Activated CD8-positive, alpha-beta memory T cell treated with anti-CD3 and anti-CD28 coated beads, Interleukin-2, amount 50 U/mL, for 1 hour (primary cell): ENCODE measurements around the gene IRX5.

Experiments
- DNase-seq: peaks from one replicate; pipeline ENCODE4 v3.0.0-alpha.2; 2020; ENCODE audit errors: extremely low read depth

The IRX5 gene

DNA sequence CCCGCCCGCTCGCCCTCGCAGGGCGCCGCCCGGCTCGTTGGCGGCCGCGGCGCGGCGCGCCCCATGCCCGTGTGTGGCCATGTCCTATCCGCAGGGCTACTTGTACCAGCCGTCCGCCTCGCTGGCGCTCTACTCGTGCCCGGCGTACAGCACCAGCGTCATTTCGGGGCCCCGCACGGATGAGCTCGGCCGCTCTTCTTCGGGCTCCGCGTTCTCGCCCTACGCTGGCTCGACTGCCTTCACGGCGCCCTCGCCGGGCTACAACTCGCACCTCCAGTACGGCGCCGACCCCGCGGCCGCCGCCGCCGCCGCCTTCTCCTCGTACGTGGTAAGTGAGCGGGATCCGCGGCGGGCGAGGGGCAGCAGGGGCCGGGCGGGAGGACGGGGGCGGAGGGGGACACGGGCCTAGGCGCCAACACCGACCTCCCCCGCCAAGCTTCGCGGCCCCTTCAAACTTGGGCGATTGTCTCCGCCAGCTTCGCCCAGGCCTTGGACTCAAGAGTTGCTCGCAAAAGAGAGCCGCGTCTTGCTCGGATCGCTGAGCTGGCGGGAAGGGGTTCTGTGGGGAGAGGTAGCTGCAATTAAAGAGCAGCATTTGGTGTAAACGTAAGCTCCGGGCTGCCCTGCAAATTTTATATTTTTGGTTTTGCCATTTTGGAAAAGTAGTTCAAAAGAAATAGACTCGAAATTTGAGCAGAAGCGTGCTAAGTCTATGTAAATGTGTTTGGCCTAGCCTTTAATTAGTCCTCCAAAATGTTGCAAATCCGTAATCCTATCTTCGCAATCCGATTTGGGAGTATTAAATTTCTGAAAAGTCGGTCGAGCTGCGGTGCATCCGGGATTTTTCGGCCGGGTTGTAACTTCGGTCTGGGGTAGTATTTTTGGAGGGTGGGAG lies 702 bp downstream of the IRX5 start:
- no peak for DNase-seq

DNA sequence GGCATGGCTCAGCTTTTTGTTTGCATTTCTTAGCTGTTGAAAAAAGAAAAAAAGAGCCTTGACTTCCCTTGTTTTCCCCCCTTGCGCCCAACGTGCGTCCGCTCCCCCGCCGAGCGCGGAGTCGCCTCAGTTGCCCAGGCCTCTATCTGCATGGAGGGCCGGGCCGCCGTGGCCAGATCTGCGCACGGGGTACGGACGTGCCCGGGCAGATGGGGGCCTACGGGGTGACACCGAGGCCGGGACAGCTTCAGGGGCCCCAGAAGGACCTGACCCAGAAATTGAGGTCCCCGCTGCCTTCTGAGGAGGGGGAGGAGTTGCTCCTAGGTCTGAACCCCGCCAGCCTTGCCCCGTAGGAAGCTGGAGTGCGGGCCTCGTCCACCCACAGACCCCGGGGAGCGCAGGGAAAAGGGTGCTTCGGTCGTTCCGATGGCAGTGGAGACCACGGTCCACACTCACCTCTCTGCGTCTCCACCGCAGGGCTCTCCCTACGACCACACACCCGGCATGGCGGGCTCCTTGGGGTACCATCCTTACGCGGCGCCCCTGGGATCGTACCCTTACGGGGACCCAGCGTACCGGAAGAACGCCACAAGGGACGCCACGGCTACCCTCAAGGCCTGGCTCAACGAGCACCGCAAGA lies 1.5 kb downstream of the IRX5 start:
- DNase-seq = no peak

DNA sequence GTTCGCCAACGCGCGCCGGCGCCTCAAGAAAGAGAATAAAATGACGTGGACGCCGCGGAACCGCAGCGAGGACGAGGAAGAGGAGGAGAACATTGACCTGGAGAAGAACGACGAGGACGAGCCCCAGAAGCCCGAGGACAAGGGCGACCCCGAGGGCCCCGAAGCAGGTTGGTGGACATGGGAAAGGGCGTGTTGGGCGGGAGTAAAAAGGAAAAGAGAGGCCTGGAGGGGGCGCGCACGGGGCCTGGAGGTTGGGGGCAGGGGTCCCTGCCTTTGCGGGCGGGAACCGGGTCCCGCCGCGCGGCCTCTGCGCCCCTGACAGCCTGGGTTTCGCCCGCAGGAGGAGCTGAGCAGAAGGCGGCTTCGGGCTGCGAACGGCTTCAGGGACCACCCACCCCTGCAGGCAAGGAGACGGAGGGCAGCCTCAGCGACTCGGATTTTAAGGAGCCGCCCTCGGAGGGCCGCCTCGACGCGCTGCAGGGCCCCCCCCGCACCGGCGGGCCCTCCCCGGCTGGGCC lies 2.1 kb downstream of the IRX5 start:
- no peak for DNase-seq

DNA sequence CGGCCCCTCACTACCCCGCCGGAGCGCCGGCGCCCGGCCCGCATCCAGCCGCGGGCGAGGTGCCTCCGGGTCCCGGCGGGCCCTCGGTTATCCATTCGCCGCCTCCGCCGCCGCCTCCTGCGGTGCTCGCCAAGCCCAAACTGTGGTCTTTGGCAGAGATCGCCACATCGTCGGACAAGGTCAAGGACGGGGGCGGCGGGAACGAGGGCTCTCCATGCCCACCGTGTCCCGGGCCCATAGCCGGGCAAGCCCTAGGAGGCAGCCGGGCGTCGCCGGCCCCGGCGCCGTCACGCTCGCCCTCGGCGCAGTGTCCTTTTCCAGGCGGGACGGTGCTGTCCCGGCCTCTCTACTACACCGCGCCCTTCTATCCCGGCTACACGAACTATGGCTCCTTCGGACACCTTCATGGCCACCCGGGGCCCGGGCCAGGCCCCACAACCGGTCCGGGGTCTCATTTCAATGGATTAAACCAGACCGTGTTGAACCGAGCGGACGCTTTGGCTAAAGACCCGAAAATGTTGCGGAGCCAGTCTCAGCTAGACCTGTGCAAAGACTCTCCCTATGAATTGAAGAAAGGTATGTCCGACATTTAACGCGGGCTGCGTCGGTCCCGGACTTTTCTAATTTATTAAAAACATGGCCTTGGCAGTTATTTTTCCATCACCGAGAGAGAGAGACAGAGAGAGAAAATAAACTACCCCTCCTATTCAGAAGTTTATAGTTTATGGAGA lies 2.8 kb downstream of the IRX5 start:
- no peak for DNase-seq

DNA sequence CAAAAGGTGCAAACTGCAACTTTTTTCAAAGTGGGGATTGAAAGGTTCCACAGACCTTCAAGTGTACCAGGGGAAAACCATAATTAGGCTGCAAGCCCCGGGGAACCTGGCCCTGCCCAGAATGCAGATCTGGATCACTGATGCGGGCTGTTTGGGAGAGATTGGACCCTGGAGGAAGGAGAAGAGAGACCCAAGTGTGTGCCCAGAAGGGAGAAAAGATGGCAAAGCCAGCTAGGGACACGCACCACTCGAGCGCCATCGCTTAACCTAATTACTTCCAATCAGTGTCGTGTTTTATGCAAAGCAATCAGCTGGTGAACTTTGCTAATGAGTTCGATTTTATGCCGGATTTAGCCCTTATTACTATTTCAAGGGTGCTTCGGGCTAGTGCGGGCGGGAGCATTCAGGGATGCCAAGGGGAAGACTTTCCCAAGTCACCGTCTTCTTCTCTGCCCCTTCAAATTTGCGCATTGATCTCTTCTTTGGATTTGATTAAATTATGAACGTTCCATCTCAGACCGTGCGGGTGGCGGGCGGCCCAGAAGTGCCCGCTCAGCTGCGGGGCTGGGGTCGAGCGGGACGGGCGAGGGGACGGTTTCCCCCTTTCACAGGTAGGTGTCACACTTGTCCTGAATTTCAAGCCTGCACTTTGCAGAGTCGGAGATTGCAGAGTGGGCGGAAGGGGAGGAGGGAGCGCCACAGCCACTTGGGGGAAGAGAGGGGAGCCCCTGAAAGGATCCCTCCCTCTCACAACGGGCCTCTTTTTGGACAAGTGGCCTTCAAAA lies 4.0 kb downstream of the IRX5 start:
- no peak for DNase-seq

DNA sequence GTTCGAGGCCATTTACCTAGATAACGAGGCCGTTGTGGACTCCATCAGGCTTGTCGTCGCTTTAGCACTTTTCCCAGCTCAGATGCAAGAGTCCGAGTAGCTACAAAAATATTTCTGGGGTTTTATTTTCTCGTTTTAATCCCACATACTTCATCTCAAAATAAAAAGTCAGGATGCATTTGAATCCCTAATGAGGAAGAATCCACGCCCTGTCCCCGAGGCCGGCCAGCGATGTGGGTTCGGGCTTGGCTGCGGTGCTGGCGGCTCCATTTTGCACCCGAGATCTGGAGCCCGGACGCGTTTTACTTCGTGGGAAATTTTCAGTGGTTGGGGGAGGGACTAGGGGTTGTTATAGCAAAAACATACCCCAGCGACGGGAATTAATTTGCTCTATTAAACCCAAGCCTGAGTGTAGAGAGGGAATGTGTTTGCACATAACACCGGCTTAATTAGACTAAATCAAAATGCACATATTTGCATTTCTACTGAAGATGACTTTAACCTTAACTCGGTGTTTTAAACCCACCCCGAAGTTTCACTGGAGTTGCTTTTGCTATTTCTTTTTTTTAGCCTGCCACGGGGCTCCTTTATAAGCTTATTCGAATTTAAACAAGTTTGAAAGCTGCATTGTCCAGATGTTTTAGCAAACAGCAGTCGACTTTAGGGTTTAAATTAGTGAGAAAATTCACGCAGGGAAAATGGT lies 4.8 kb downstream of the IRX5 start:
- DNase-seq = no peak

DNA sequence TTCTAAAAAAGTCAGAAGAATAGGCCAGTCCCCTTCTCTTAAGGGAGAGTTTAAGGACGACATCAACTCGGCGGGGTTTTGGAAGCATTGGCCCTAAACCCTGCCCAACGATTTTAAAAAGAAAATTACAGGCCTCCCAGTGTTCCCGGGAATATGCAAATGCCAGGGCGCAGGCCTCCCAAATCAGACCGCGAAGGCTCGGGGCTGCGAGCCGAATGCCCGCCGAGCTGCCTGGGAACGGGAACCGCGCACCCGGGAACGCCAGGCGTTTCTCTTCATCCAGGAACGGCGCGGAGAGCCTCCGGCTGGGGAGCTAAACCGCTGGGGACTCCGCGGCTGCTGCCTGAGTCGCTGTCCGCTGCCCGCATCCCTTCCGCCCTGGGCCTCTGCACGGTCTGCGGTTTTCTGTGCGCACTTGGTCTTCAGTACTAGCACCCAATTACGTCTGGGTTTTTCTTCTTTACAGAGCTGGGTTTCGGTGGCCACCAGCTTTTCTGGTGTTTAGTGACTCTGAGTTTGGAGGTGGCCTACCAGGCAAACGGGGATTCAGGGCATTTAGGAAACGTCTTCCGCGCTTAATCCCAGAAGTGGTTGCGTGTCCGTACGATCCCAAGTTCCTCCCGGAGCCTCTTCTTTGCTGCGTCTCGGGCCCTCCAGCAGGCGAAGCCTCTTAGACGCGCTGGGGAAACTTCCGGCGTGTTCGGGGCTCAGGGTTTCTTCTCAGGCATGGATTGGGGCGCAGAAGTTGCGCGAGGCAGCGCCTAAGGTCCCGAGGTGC lies 5.7 kb downstream of the IRX5 start:
- no peak for DNase-seq

DNA sequence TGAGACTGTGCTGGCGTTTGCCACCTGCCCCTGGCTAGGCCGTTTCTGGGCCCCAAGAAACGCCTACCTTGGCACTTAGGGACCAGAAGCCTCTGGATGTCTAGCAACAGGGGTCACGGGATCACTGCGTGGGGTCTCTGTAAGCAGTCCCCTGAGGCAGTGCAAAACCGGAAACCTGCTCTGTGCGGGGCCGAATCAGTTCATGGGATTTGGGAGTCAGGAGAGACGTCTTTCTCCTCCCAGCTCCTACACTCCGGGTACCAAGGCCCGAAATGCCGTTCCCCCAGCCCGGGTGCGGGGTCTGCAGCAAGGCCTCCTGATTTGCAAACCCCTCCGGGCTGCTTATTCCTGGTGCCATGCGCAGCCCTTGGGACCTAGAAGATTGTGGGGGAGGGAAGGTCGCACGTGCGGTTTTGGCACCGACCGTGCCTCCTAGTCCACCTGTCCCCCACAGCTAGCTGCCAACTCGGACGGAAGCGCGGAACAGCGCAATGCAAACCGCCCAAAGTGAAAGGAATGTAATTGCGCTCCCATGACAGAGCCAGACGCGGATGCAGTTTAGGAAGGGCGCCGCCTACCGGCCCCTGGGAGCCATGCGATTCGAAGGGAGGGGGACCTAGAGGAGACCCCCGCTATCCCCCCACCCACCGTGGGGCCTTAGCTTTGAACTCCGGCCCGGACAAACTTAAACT lies 6.5 kb downstream of the IRX5 start:
- no peak for DNase-seq

DNA sequence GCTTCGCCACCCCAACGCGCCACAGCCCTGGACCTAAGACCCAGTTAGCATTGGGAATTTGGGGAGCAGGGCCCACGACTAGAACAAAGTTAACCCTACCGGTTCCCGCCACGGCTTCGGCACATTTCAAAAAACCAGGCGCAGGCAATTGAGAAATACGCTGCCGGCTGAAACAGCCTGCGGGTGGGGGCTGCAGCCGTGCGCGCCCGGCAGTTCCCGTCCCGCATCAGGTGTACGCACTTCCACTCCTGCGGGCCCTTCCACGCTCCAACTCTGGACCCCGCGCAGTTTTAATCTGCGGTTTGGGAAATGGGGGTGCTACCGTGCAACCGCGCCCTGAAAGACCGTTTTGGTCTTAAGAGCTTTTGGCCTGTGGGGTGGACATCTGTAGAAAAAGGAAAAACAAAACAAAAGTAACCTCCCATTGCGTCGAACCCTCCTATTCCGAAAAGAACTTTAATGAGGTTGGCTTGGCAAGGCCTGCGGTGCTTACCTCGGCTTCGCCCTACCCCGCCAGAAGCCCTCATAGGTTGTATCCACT lies 7.1 kb downstream of the IRX5 start:
- no peak for DNase-seq

DNA sequence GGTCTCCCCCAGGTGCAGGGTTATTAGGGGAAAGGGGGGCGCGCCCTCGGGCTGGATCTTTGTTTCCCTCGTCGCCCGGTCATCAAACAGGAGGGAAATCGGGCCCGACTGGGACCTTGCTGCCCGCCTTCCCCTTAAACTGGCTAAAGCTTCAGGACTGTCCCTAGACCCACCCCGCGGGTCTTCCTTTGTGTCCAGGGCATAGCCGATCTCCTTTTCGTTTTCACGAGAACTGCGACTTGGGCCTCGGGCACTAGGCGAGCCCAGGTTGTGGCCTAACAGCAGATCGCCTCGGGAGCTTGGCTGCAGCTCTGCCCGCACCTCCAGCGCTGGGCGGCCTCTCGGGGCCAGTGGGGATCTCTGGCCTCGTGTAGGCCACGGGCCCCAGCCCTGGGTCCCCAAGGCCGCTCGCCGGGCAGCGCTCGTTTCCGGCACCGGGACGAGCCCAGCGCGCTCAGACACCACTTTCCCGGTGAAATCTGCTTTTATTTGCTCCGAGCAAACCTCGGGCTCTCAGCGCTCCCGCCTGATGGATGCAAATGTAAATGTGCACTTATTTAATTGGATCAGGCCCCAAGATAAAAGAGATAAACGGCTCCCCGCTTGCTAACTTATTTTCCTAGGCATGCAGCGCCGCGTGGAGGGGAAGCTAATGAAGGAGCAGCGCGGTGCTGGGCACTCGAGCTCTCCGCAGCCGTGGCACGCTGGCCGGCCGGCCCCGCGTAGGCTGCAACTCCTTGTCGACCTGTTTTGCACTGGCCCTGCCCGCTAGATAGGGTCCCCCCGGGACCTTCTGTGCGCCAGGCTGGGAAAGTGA lies 7.8 kb downstream of the IRX5 start:
- no peak for DNase-seq

DNA sequence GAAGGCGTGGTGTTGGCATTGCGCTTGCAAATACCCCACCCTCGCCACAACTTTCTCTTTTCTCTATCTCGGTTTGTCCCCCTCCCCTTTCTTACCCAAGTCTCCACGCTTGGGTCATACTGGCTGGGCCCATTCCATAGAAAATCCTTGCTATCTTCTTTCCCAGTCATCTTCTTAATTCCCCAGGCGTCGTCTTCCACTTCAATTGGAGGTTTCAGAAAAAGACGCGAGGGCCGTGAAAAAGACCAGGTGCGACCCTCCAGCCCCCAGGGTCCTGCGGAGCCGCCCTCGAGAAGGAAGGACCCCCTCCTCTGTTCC lies 8.3 kb downstream of the IRX5 start:
- DNase-seq = no peak

DNA sequence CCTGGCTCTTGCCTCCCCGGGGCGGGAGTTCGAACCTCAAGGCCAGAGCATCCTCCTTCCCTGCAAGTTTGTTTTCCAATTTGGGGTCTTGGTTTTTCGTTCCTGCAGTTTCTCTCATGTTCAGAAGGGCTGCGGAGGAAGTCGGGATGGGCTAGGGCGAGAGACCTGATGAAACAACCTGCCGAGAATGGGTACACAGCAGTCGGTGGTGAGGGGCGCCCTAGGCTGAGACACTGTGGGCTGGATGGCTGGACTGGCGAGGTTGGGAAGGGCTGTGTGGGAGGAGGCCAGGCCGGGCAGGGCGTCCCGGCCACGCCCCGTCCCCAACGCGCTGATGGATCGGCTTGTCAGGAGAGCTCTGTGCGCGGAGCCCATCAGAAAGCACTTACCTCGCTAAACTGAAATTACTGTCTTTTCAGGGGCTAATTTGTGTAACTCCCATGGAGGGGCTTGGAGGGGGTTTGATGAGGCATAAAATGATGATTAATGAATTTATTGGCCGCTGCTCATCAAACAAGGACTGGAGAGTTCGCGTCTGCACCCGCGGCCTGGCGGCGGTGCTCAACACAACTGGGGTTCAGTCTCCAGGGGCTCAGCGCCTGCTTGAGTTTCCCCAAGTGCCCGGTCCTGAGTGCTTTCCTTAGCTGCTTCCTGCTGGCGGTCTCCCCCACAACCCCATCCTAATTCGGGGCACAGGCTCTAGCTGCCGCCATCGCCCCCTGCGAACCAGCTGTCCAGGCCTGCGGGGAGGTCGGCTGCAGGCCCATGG lies 9.0 kb downstream of the IRX5 start:
- no peak for DNase-seq

DNA sequence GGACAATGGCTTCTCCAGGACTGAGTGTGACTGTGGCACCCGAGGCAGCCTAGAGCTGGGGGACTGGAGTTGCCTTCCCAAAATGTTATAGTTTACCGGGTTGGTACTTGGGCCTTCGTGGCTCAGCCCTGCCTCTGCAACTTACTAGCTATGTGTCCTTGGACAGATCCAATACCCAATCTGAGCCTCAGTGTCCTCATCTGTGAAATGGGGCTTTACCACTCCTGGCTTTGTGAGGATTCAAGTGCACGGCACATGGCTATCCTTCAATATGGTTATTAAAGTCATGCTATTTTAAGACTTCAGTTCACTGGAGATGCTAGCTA lies 9.6 kb downstream of the IRX5 start:
- DNase-seq = no peak

DNA sequence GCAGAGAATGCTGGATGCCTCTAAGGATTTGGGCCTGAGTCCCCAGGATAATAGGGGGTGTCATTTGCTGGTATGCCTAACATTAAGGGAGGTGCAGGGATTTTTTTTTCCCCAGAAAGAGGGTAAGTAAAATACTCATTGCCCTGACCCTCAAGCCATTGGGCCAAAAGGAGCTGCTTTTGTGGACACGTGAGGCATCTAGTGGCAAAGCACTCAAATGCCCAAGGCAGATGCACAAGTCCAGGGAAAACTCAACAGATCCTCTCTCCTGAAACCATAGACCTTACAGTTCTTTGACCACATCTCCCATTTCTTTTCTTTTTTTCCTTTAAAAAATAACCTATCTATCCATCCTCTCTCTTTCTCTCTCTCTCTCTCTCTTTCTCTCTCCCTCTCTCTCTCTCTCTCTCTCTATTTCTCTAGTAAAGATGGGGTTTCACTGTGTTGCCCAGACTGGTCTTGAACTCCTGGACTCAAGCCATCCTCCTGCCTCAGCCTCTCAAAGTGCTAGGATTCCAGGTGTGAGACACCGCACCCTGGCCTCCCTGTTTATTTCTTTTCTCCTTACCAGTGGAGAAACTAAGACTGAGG lies 11.8 kb downstream of the IRX5 start:
- DNase-seq = no peak

DNA sequence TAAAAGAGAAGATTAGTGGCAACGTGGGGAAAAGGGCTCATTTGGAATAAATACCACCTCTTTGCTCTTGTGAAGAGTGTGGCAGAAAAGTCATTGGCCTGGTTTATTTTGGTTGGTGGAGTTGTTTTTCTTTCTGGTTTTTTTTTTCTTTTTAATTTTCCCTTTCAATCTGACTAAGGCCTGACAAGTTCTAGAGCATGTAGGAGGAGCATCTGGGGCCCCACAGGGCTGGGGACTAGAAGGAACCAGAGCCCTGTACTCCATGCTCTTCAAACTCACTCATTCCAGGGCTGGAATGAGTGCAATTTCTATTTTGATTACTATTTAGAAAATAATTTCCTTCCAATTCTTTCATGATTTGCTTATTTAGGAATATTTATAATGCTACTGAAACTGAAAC lies 13.3 kb downstream of the IRX5 start:
- no peak for DNase-seq

DNA sequence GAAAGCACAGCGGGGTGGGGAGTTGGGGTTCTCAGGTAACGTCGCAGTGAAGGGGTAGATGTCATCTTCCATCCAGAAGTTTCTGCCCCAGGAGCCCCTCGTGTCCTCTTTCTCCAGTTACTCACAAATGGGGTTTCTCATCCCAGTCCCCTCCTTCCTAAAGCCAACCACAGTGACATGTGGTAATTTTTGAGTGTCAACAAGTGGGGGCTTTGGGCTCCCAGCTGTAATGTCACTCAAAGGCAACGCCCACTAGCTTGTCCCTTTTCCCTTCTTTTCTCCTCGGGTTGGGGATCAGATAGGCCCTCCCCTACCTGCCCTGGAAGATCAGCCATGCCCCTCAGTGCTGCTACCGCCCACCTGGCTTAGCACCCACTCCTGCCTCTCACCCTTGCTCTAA lies 14.4 kb downstream of the IRX5 start:
- no peak for DNase-seq

DNA sequence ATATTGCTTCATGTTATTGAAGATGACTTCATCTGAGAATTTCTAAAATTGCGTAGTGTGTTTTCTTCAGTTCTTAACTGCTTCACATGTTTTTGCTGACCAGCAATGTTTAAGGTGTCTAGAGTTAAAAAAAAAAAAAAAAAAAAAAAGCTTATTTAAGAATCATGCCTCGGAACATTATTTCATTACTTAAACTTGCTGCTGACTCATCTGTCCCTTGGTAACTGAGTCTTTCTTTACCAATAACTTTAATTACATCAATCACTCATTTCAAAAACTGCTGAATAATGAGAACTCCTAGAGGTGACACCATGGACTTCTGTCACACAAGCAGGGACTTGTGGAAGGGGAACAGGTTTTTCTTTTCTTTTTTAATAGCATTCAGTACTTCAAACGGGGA lies 16.2 kb downstream of the IRX5 start:
- DNase-seq = no peak

DNA sequence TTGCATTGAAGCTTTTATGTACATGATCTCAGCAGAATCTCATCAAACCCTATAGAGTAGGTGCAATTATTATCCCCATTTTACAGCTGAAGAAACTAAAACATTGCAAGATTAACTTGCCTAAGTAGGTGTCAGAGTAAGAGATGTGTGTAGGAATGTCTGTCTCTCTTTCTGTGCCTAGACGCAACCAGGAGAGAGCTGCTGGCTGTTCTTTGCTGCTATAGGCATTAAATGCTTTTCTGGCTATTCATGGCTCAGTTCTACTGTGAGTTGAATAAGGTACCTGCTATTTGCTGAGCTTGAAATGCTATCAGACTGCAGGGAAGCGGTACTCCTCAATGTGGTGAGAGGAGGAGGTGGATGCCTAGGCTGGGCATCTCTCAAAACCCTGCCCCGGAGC lies 17.0 kb downstream of the IRX5 start:
- no peak for DNase-seq
